Activated T-cell treated with anti-CD3 and anti-CD28 coated beads, Interleukin-2, amount 50 U/mL, for 4 hours (primary cell): Measurements from ENCODE around the gene GLT1D1. TPM values are rescaled to one million over a fixed set of nuclear protein-coding genes. Genes with fewer than 3 reads are reported as not detected.

ENCODE experiments used
- ATAC-seq, 2 donors: fragments of 200-7000 bp; cut with Tn5 transposase; one replicate each; pipeline ENCODE4 v1.10.0; 2021
- DNase-seq: peaks from one replicate; pipeline ENCODE4 v3.0.0-alpha.2; 2020
- H3K27me3 Mint-ChIP-seq: one replicate; pipeline ENCODE4 v1.8.0; 2021; ENCODE audit warnings: low read depth, mixed read lengths
- H3K36me3 Mint-ChIP-seq: one replicate; pipeline ENCODE4 v1.8.0; 2022; ENCODE audit warnings: mixed read lengths; ENCODE audit not compliant: insufficient read depth
- H3K4me1 Mint-ChIP-seq: one replicate; pipeline ENCODE4 v1.8.0; 2021; ENCODE audit warnings: low read depth, mixed read lengths
- H3K4me3 Mint-ChIP-seq: one replicate; pipeline ENCODE4 v1.8.0; 2021; ENCODE audit warnings: mild to moderate bottlenecking, moderate library complexity, mixed read lengths
- H3K9me3 Mint-ChIP-seq: one replicate; pipeline ENCODE4 v1.8.0; 2021; ENCODE audit warnings: mixed read lengths
- total RNA-seq, 3 donors: library from RNA; stranded (reverse); gene quantifications; one replicate each; pipeline ENCODE4 v1.2.1, GENCODE V29; 2021

The GLT1D1 gene
- total RNA-seq, 3 donors from 2014 or later, result 0.08 to 0.18 (median 0.15) TPM

DNA sequence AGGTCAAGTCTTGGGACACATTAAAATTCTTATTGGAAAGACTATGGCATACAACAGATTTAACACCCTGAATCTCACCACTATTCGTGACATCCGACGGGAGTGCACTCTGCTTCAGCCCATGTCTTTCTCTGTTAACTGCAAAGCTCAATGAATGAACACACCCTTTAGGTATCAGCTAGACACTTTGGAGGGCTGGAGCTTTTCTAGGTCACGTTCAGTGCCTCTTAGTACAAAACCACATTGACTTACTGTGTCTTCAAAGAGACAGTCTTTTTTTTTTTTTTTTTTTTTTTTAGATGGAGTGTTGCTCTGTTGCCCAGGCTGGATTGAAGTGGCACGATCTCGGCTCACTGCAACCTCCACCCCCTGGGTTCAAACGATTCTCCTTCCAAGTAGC lies 80.6 kb downstream of the GLT1D1 start:
- Mint-ChIP-seq H3K36me3 (no peaks in the 10 kb centered on the region), H3K4me1 (no peaks in the 10 kb centered on the region), H3K9me3 (no peaks in the 10 kb centered on the region), H3K27me3 (no peaks in the 10 kb centered on the region), H3K4me3 (no peak overlapping the region)
- DNase-seq, result no peak
- no peak for ATAC-seq

DNA sequence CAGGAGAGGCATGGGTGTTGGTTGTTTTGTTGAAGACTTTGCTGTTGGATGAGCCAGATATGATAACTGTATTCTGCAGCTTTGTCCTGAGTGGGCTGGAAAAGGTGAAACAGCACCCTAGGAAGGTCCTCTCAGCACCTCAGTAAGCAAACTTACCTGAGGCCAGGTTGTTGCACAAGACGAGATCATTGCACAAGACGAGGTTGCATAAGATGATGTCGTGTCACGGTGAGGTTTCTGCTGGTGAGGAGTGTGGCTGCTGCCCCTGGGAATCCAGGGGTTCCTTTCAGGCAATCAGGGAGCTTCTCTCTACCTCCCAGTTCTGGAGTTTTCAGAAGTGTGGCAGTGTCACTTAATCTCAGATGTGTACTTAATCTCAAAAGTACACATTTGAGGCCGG lies 85.6 kb downstream of the GLT1D1 start:
- no peak overlapping the region for H3K4me3 Mint-ChIP-seq
- no peaks in the 10 kb centered on the region for H3K27me3 Mint-ChIP-seq
- no peak for DNase-seq
- no peak for ATAC-seq
- no peaks in the 10 kb centered on the region for H3K9me3 Mint-ChIP-seq
- H3K36me3 Mint-ChIP-seq, result no peaks in the 10 kb centered on the region
- H3K4me1 Mint-ChIP-seq, result no peaks in the 10 kb centered on the region

DNA sequence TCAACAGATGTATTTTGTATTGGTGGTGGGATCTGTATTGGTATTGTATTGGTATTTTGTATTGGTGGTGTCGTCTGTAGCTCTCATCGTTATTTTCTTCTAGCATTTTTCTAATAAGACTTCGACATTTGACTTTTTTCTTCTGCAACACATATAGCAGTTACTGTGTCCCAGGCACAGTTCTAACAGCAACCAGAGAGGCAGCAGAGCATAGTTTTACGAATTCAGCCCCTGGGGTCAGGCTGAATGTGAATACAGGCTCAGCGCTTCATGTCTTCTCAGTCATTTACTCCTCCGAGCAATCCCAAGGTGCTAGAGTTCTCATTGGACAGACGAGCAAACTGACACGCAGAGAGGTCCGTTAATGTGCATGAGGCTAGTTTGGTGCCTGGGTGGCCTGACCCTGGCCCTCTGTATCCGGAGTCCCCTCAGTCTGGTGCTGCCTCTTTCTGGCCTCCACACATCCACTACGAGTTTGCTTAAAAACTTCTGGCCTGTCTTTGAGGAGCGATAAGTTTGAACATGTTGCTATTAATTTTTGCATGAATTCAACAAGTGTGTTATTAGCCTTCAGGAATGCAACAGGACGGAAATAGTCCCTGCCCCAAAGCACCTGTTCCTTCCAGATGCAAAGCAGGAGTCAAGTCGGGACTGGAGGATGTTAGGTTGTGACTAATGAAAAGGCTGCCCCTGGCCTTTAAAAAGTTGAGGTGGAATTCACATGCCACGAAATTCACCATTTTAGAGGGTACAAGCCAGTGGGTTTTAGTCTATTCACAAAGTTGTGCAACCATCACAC lies 87.0 kb downstream of the GLT1D1 start:
- no peaks in the 10 kb centered on the region for H3K4me1 Mint-ChIP-seq
- DNase-seq, result no peak
- no peaks in the 10 kb centered on the region for H3K36me3 Mint-ChIP-seq
- H3K4me3 Mint-ChIP-seq, result no peak overlapping the region
- no peak for ATAC-seq
- no peaks in the 10 kb centered on the region for H3K9me3 Mint-ChIP-seq
- no peaks in the 10 kb centered on the region for H3K27me3 Mint-ChIP-seq

DNA sequence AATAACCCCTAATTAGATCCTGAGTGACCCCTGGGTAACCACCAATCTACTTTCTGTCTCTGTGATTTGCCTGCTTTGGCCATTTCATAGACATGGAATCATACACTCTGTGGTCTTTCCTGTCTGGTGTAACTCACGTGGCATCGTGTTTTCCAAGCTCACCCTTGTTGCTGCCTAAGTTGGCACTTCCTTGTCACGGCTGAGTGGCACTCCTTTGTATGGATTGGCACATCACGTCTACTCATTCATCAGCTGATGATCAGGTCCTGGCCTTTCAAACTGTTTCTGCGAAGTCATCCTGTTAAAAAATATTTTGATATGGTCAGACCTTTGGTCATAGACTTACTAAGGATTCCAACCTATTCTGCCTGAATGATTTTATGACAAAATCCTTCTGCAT lies 87.7 kb downstream of the GLT1D1 start:
- Mint-ChIP-seq H3K4me3 (no peak overlapping the region), H3K27me3 (no peaks in the 10 kb centered on the region), H3K36me3 (no peaks in the 10 kb centered on the region), H3K4me1 (no peaks in the 10 kb centered on the region), H3K9me3 (no peaks in the 10 kb centered on the region)
- DNase-seq (no peak), ATAC-seq (no peak)

DNA sequence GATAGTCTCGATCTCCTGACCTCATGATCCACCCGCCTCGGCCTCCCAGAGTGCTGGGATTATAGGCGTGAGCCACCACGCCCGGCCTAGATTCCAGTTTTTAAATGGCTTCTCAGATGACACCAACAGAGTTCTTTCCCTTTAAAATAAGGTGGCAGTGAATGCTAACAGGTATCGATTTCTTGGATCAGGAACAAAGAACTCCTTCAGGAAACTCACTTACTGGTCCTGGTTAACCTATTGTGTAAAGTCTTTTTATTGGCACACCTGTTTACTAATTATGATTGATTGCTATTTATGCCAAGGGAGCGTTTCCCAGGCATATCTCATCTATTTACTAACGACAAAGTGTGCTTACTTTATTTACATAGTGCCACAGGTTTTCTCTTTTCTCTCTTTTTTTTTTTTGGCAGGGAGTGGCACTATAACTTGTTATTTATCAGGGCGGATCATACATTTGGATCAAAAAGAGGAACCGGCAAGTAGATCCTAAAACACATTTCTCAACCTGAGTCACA lies 89.7 kb downstream of the GLT1D1 start:
- no peaks in the 10 kb centered on the region for H3K9me3 Mint-ChIP-seq
- DNase-seq, result no peak
- no peak for ATAC-seq
- H3K36me3 Mint-ChIP-seq, result no peaks in the 10 kb centered on the region
- no peaks in the 10 kb centered on the region for H3K27me3 Mint-ChIP-seq
- H3K4me3 Mint-ChIP-seq, result no peak overlapping the region
- H3K4me1 Mint-ChIP-seq, result no peaks in the 10 kb centered on the region

DNA sequence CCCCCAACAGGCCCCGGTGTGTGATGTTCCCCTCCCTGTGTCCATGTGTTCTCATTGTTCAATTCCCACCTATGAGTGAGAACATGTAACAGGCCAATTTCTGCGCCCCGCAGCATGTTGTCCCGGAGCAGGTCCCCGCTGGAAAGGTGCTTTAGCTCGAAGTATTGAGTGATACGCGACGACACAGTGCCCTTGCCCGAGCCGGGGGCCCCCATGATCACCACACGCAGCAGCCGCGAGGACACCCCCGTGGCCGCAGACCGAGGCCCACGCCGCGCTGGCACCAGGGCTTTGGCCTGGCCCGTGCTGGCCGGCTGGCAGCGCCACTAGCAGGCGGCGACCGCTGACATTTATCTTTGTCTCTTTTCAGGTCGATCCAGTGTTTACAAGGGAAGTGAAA lies 91.7 kb downstream of the GLT1D1 start:
- Mint-ChIP-seq H3K36me3 (no peaks in the 10 kb centered on the region), H3K4me1 (no peaks in the 10 kb centered on the region), H3K4me3 (no peak overlapping the region), H3K27me3 (no peaks in the 10 kb centered on the region), H3K9me3 (no peaks in the 10 kb centered on the region)
- DNase-seq (no peak), ATAC-seq (no peak)

DNA sequence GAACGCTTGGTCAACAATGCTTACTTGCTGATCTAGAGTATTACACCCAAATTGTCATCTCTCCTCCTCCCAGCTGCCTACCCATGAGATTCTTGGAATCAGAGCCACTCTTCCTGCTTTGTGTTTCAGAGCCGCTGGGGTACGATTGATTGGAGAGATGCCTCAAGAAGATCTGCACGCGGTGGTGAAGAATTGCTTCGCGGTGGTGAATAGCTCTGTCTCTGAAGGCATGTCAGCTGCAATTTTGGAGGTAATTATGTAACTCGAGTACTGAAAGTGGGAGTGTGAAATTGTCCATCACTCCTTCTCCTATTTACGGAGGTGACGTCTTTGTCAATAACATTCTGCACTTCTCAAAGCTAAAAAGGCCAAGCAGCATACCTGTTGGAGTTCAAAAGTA lies 93.9 kb downstream of the GLT1D1 start:
- Mint-ChIP-seq H3K4me3 (no peak overlapping the region), H3K36me3 (no peaks in the 10 kb centered on the region), H3K27me3 (no peaks in the 10 kb centered on the region), H3K4me1 (no peaks in the 10 kb centered on the region), H3K9me3 (peaks cover 3% of the 10 kb centered on the region)
- DNase-seq (no peak), ATAC-seq (no peak)

DNA sequence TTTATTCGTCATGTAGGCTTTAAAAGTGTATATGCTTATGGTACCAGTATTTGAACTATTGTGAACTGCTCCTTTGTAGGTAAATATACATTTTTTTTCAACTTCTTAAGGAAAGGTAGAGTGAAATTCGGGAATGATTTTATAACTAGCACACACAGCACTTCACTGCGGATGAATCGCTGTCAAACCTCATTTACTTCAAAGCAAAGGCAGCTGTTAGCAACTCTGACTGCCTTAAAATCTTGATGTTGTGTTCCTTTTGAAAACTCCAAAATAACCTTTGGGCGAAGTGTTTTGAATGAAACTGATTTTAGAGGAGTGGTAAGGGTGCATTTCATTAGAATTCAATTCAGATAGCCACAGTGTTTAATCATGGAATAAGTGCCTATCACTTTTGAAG lies 95.8 kb downstream of the GLT1D1 start:
- H3K27me3 Mint-ChIP-seq, result no peaks in the 10 kb centered on the region
- peaks cover 3% of the 10 kb centered on the region for H3K9me3 Mint-ChIP-seq
- ATAC-seq (no peak), DNase-seq (no peak)
- H3K4me3 Mint-ChIP-seq, result no peak overlapping the region
- no peaks in the 10 kb centered on the region for H3K36me3 Mint-ChIP-seq
- no peaks in the 10 kb centered on the region for H3K4me1 Mint-ChIP-seq

DNA sequence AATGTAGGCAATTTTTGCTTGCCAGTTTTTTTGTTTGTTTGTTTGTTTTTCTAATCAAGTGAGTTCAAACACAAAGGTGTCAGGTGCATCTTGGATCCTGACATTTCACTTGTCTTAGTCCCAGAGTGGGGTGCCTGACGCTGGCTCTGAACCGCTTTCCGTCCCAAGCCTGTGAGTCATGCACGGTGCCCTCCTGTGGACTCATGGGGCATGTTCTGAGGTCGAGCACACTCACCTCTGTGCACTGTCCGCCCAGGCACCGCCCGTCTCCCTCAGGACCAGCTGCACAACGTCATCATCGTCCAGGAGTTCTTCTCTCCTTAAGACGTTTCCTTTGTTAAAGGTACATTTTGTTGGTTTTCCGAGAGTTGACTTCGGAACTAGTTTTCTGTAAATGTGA lies 98.2 kb downstream of the GLT1D1 start:
- Mint-ChIP-seq H3K4me1 (no peaks in the 10 kb centered on the region), H3K36me3 (no peaks in the 10 kb centered on the region), H3K9me3 (peaks cover 3% of the 10 kb centered on the region), H3K4me3 (no peak overlapping the region), H3K27me3 (no peaks in the 10 kb centered on the region)
- ATAC-seq, result no peak
- no peak for DNase-seq

DNA sequence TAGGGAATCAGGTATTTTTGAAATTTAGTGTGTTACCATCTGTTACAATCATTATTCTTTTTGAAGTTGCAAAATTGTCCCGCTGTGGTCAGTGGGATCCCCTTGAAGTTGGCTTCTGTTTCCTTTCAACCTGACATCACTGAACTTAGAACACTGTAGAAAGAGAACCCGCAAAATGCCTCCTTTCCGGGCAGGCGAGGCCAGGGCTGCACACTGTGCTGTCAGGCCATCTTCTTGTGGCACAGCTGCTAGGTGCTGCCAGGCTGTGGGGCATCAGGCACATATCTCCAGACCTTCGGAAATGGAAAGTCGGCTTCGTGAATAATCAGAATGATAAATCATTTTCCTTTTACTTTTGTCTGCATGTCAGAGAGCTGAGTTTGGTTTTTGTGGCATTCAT lies 103.5 kb downstream of the GLT1D1 start:
- no peaks in the 10 kb centered on the region for H3K9me3 Mint-ChIP-seq
- ATAC-seq, result no peak
- H3K27me3 Mint-ChIP-seq, result peaks cover 11% of the 10 kb centered on the region
- no peak for DNase-seq
- H3K4me3 Mint-ChIP-seq, result no peak overlapping the region
- no peaks in the 10 kb centered on the region for H3K4me1 Mint-ChIP-seq
- H3K36me3 Mint-ChIP-seq, result no peaks in the 10 kb centered on the region

DNA sequence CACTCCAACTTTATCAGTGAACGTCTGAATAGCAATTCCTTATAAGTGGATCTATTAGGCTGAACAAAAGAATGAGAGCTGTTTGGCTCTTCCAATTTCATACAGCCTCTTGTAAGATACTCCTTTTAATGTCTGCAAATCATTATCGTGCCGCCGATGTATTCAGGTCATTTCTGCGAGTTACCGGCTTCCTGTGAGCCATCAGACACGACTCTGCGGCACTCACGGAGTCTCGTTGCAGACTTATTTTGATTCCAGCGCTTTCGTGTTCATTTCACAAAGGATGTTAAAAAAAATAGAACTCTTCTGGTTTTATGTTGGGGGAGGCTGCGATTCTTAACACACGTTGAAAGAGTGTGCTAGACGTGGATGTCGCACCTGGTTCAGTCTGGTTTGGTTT lies 106.6 kb downstream of the GLT1D1 start:
- peaks cover 14% of the 10 kb centered on the region for H3K27me3 Mint-ChIP-seq
- DNase-seq (no peak), ATAC-seq (no peak)

DNA sequence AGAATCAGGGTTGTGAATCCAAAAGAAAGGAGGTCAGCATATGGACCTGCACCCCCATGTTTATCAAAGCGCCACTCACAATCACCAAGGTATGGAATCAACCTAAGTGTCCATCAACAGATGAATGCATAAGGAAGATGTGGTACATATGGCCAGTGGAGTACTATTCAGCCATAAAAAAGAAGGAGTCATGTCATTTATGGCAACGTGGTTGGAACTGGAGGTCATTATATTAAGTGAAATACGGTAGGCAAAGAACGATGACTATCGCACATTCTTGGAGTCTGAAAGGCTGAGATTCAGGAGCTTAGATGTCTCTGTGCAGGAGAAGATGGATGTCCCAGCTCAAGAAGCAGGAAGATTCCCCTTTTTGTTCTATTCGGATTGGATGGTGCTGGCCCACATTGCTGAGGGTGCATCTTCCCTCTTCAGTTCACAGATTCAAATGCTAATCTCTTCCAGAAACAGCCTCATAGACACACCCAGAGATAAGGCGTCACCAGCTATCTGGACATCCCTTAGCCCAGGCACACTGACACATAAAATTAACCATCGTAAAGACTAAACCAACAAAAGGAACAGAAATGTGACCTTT lies 108.1 kb downstream of the GLT1D1 start:
- ATAC-seq (no peak), DNase-seq (no peak)
- Mint-ChIP-seq H3K4me3 (no peak overlapping the region), H3K9me3 (peaks cover 5% of the 10 kb centered on the region), H3K36me3 (no peaks in the 10 kb centered on the region), H3K27me3 (peaks cover 14% of the 10 kb centered on the region), H3K4me1 (no peaks in the 10 kb centered on the region)

More for the DNA sequence above, 106.6 kb downstream of the GLT1D1 start:
- Mint-ChIP-seq H3K36me3 (no peaks in the 10 kb centered on the region), H3K9me3 (peaks cover 4% of the 10 kb centered on the region), H3K4me3 (no peak overlapping the region), H3K4me1 (no peaks in the 10 kb centered on the region)

DNA sequence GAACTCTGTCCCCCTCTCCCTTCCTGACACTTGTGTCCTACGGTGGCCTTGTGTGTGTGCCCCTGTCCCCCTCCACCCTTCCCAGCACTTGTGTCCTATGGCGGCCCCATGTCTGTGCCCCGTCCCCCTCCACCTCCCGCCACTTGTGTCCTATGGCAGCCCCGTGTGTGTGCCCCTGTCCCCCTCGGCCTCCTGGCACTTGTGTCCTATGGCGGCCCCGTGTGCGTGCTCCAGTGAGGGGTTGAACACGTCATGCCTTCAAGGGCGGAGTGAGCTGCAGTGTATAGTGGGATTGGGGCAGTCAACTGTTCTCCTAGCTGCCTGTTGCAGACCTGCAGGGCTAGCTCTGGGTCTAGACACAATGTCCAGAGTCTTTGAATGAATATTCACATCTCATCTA lies 108.7 kb downstream of the GLT1D1 start:
- Mint-ChIP-seq H3K27me3 (peaks cover 11% of the 10 kb centered on the region), H3K4me1 (no peaks in the 10 kb centered on the region), H3K9me3 (peaks cover 5% of the 10 kb centered on the region), H3K36me3 (no peaks in the 10 kb centered on the region), H3K4me3 (no peak overlapping the region)
- DNase-seq, result no peak
- ATAC-seq, result no peak

DNA sequence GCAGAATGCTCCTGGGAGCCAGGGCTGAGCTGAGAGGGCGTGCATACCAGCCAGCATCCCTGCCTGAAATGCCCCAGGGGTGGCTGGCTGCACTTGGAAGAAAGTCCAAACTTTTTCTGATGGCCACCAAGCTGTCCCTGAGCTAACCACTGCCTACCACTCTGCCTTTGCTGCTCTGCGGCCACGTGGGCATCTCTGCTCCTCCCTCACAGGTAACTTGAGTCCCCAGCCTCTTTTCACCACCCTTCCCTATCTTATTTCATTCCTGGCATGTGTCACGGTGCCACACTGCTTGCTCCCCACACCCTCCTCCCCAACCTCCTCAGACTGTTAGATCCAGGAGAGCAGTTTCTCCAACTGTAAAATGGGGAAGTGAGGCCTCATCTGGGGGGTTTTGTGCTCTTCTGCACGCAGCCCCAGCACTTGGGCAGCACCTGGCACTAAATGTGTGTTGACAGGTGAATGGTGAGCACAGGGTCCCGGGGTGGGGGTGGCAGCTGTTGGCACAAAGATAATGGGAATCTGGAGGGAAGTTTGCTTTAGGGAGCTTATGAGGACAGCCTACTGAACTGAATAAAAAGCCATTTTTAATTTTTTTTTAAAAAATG lies 113.0 kb downstream of the GLT1D1 start:
- Mint-ChIP-seq H3K36me3 (no peaks in the 10 kb centered on the region), H3K4me1 (no peaks in the 10 kb centered on the region), H3K27me3 (peaks cover 18% of the 10 kb centered on the region), H3K4me3 (no peak overlapping the region), H3K9me3 (peaks cover 5% of the 10 kb centered on the region)
- DNase-seq, result no peak
- no peak for ATAC-seq

DNA sequence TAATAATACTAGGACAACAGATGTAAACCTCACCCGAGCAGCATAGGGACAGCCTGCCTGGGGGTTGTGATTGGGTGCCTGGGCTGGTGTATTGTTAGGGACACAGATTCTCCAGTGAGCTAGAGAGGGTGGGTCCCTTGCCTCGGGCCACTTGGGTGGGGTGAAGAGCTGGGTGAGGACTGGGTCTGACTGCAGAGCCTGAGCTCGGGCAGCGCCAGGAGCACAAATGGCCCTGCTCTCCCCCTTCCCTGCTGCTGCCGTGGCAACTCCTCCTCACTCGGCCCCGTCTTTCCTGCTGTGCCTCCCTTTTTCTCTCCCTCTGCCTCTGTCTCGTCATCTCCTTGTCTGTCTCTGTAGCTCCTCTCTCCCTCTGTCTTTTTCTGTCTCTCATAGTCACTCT lies 115.4 kb downstream of the GLT1D1 start:
- no peaks in the 10 kb centered on the region for H3K4me1 Mint-ChIP-seq
- DNase-seq (no peak), ATAC-seq (no peak)
- peaks cover 20% of the 10 kb centered on the region for H3K27me3 Mint-ChIP-seq
- H3K36me3 Mint-ChIP-seq, result no peaks in the 10 kb centered on the region
- peaks cover 5% of the 10 kb centered on the region for H3K9me3 Mint-ChIP-seq
- H3K4me3 Mint-ChIP-seq, result no peak overlapping the region
